H1 (cell line): ENCODE measurements around the gene FAAP100. TPM values are rescaled to one million over a fixed set of nuclear protein-coding genes. Genes with fewer than 3 reads are reported as not detected.

Experiments
- CTCF ChIA-PET: fragments of 300-600 bp; sonication (Branson Sonifier 250); formaldehyde crosslinking; loops from one replicate; lab custom pipeline; 2021; ENCODE audit not compliant: partially characterized antibody; lab: Charles Lee
- POLR2A ChIA-PET: fragments of 300-600 bp; sonication (Branson Sonifier 250); formaldehyde crosslinking; loops from one replicate; lab custom pipeline; 2021; ENCODE audit warnings: inconsistent platforms; ENCODE audit not compliant: partially characterized antibody; lab: Charles Lee
- DNase-seq, 2 experiments: peaks; one replicate each; pipeline versions ENCODE4 v3.0.0 to v3.0.0-alpha.2; 2010 to 2022; ENCODE audit warnings: low spot score in 2 of 2, low read depth in 1 of 2, mixed read lengths in 1 of 2
- FAIRE-seq: peaks from 2 replicates; lab custom pipeline; 2011; peaks lifted over from hg19 to GRCh38; lab: Jason Lieb, UNC
- H2AFZ ChIP-seq: 2 replicates; pipeline ENCODE4 v1.8.1; 2012; ENCODE audit warnings: low read length, inconsistent platforms
- H2AK5ac ChIP-seq: 2 replicates; pipeline ENCODE4 v1.6.1; 2013; ENCODE audit warnings: low read depth, low read length
- H2BK120ac ChIP-seq: replicated peaks from 2 replicates; pipeline ENCODE3; 2013; ENCODE audit warnings: low read depth, low read length, inconsistent platforms
- H2BK12ac ChIP-seq: 2 replicates; pipeline ENCODE4 v1.6.1; 2013; ENCODE audit warnings: low read depth, low read length
- H2BK15ac ChIP-seq: 2 replicates; pipeline ENCODE4 v1.6.1; 2013; ENCODE audit warnings: low read length
- H2BK20ac ChIP-seq: 2 replicates; pipeline ENCODE4 v1.6.1; 2013; ENCODE audit warnings: low read length
- H2BK5ac ChIP-seq: 2 replicates; pipeline ENCODE4 v1.6.1; 2013; ENCODE audit warnings: low read depth, low read length
- H3K14ac ChIP-seq: 2 replicates; pipeline ENCODE4 v1.6.1; 2013; ENCODE audit warnings: inconsistent platforms; ENCODE audit not compliant: insufficient read length
- H3K18ac ChIP-seq: 2 replicates; pipeline ENCODE4 v1.6.1; 2013; ENCODE audit warnings: low read length; ENCODE audit errors: extremely low read depth
- H3K23ac ChIP-seq: 2 replicates; pipeline ENCODE4 v1.6.1; 2013; ENCODE audit warnings: inconsistent platforms; ENCODE audit not compliant: insufficient read length
- H3K23me2 ChIP-seq: 2 replicates; pipeline ENCODE4 v1.6.1; 2013; ENCODE audit warnings: low read depth, low read length
- H3K27ac ChIP-seq: 2 replicates; pipeline ENCODE4 v1.6.1; 2011; ENCODE audit warnings: low read depth, low read length, inconsistent platforms
- H3K27me3 ChIP-seq, 4 experiments: replicated peaks in 1 of 4; 1 replicate in 1 of 4; 2 replicates in 3 of 4; pipeline versions ENCODE4 v1.6.1 to v1.8.1; 2011 to 2013; ENCODE audit warnings: low read length in 3 of 4, mild to moderate bottlenecking in 3 of 4, inconsistent platforms in 2 of 4, mixed read lengths in 2 of 4, moderate library complexity in 1 of 4; ENCODE audit not compliant: control insufficient read depth in 3 of 4, insufficient read depth in 3 of 4; ENCODE audit errors: extremely low read depth in 1 of 4
- H3K36me3 ChIP-seq, 4 experiments: 2 replicates each; pipeline versions ENCODE4 v1.6.1 to v1.8.1; 2011 to 2013; ENCODE audit warnings: mild to moderate bottlenecking in 4 of 4, low read length in 3 of 4, moderate library complexity in 2 of 4, control low read depth in 1 of 4, inconsistent platforms in 1 of 4; ENCODE audit not compliant: insufficient read depth in 4 of 4, control insufficient read depth in 2 of 4
- H3K4ac ChIP-seq: replicated peaks from 2 replicates; pipeline ENCODE3; 2013; ENCODE audit warnings: low read length, low read depth, mixed read lengths, inconsistent platforms; ENCODE audit not compliant: insufficient read length
- H3K4me1 ChIP-seq, 4 experiments: replicated peaks in 1 of 4; 1 replicate in 1 of 4; 2 replicates in 3 of 4; pipeline versions ENCODE4 v1.6.1 to v1.8.1; 2011 to 2013; ENCODE audit warnings: low read length in 3 of 4, inconsistent platforms in 2 of 4, mixed read lengths in 1 of 4; ENCODE audit not compliant: insufficient read depth in 4 of 4, control insufficient read depth in 3 of 4
- H3K4me2 ChIP-seq, 2 experiments: 2 replicates each; pipeline versions ENCODE4 v1.6.1 to v1.8.1; 2011 to 2013; ENCODE audit warnings: low read depth in 2 of 2, low read length in 2 of 2, control low read depth in 1 of 2, inconsistent platforms in 1 of 2, mild to moderate bottlenecking in 1 of 2; ENCODE audit not compliant: insufficient read depth in 1 of 2
- H3K4me3 ChIP-seq, 4 experiments: fragments of 200-600, 300-600 bp in 1 of 4; sonication (generic), shearing (Covaris generic), sonication (Bioruptor Twin) in 1 of 4; 2 replicates each; pipeline versions ENCODE4 v1.5.1 to v1.8.1; 2011 to 2016; ENCODE audit warnings: low read length in 4 of 4, low read depth in 3 of 4, control low read depth in 2 of 4, inconsistent platforms in 2 of 4, mild to moderate bottlenecking in 2 of 4, mixed read lengths in 1 of 4, moderate library complexity in 1 of 4; ENCODE audit not compliant: insufficient read depth in 2 of 4; ENCODE audit errors: extremely low read depth in 1 of 4
- H3K56ac ChIP-seq: replicated peaks from 2 replicates; pipeline ENCODE3; 2013; ENCODE audit warnings: low read depth, mild to moderate bottlenecking, mixed read lengths, low read length, inconsistent platforms; ENCODE audit not compliant: insufficient read length
- H3K79me1 ChIP-seq: 2 replicates; pipeline ENCODE4 v1.6.1; 2013; ENCODE audit warnings: low read depth, low read length, control low read depth
- H3K79me2 ChIP-seq, 2 experiments: 2 replicates each; pipeline versions ENCODE4 v1.6.1 to v1.8.1; 2012 to 2013; ENCODE audit warnings: low read length in 2 of 2, mild to moderate bottlenecking in 2 of 2, inconsistent platforms in 1 of 2; ENCODE audit not compliant: insufficient read depth in 2 of 2, control insufficient read depth in 1 of 2
- H3K9ac ChIP-seq, 4 experiments: replicated peaks in 1 of 4; 1 replicate in 1 of 4; 2 replicates in 3 of 4; pipeline versions ENCODE4 v1.6.1 to v1.8.1; 2011 to 2013; ENCODE audit warnings: low read depth in 3 of 4, low read length in 3 of 4, control low read depth in 2 of 4, mild to moderate bottlenecking in 2 of 4, moderate library complexity in 2 of 4, inconsistent platforms in 1 of 4; ENCODE audit errors: extremely low read depth in 1 of 4
- H3K9me3 ChIP-seq, 2 experiments: 2 replicates each; pipeline versions ENCODE4 v1.6.1 to v1.8.1; 2012 to 2013; ENCODE audit warnings: mild to moderate bottlenecking in 2 of 2, moderate library complexity in 2 of 2, control low read depth in 1 of 2, inconsistent platforms in 1 of 2, low read depth in 1 of 2, low read length in 1 of 2, mixed read lengths in 1 of 2; ENCODE audit not compliant: insufficient read depth in 2 of 2
- H4K20me1 ChIP-seq, 2 experiments: replicated peaks in 1 of 2; 2 replicates each; pipeline versions ENCODE3 to v1.8.1; 2011 to 2013; ENCODE audit warnings: inconsistent platforms in 2 of 2, low read length in 2 of 2, mild to moderate bottlenecking in 1 of 2; ENCODE audit not compliant: insufficient read depth in 2 of 2, control insufficient read depth in 1 of 2
- H4K5ac ChIP-seq: 2 replicates; pipeline ENCODE4 v1.6.1; 2013; ENCODE audit warnings: low read length, low read depth, mixed read lengths, inconsistent platforms; ENCODE audit not compliant: insufficient read length
- H4K8ac ChIP-seq: 2 replicates; pipeline ENCODE4 v1.8.0; 2013; ENCODE audit warnings: mild to moderate bottlenecking, moderate library complexity, low read length, inconsistent platforms; ENCODE audit not compliant: insufficient read depth; ENCODE audit errors: extremely low read depth
- H4K91ac ChIP-seq: replicated peaks from 2 replicates; pipeline ENCODE3; 2013; ENCODE audit warnings: low read length, mixed read lengths, inconsistent platforms; ENCODE audit not compliant: insufficient read length
- ASH2L ChIP-seq: fragments of 200-600, 300-600 bp; sonication (generic); IDR thresholded peaks from one replicate; pipeline ENCODE4 v1.7.1; 2017; ENCODE audit warnings: low read length
- ATF2 ChIP-seq: IDR thresholded peaks from 2 replicates; pipeline ENCODE4 v1.6.1; 2012; ENCODE audit warnings: low read length, inconsistent platforms
- BACH1 ChIP-seq: IDR thresholded peaks from 2 replicates; pipeline ENCODE4 v1.6.1; 2012; ENCODE audit warnings: low read length, improper control_type of control experiment
- BCL11A ChIP-seq, 2 experiments: IDR thresholded peaks; one replicate each; pipeline ENCODE4 v1.6.1; 2011; ENCODE audit warnings: low read depth in 2 of 2, low read length in 2 of 2, mild to moderate bottlenecking in 2 of 2
- CBX5 ChIP-seq: fragments of 300-800, 300-1000 bp; sonication (generic); IDR thresholded peaks from 2 replicates; pipeline ENCODE4 v1.7.1; 2016; ENCODE audit warnings: antibody characterized with exemption, low read length, low read depth
- HDAC2 ChIP-seq, 2 experiments: fragments of 300-600 bp in 1 of 2; sonication (generic) in 1 of 2; IDR thresholded peaks; 2 replicates each; pipeline ENCODE4 v1.6.1; 2011 to 2012; ENCODE audit warnings: low read depth in 2 of 2, low read length in 2 of 2, mild to moderate bottlenecking in 2 of 2, moderate library complexity in 2 of 2, borderline replicate concordance in 1 of 2, inconsistent platforms in 1 of 2
- HDAC6 ChIP-seq: IDR thresholded peaks from one replicate; pipeline ENCODE4 v1.7.1; 2012; ENCODE audit warnings: low read depth, mild to moderate bottlenecking, inconsistent platforms, low read length, moderate library complexity
- KDM4A ChIP-seq: IDR thresholded peaks from one replicate; pipeline ENCODE4 v1.7.1; 2012; ENCODE audit warnings: low read depth, mild to moderate bottlenecking, moderate library complexity, low read length, inconsistent platforms; ENCODE audit not compliant: severe bottlenecking
- TAF7 ChIP-seq: optimal IDR thresholded peaks from 2 replicates; pipeline ENCODE3; 2011; ENCODE audit warnings: low read depth, mild to moderate bottlenecking, inconsistent platforms, low read length, moderate library complexity, borderline replicate concordance
- WGBS, 2 experiments: shearing (Covaris generic) in 1 of 2; methylation state at CpG; one replicate each; pipeline versions ENCODE4 v1.1.6 to v1.1.7; 2013 to 2015; ENCODE audit warnings: low lambda C conversion rate in 2 of 2, mixed read lengths in 2 of 2, inconsistent platforms in 1 of 2, low coverage in 1 of 2, missing lambda C conversion rate in 1 of 2; ENCODE audit not compliant: insufficient replicate concordance in 2 of 2, insufficient coverage in 1 of 2, insufficient read length in 1 of 2; ENCODE audit errors: extremely low coverage in 1 of 2, missing lambda C conversion rate in 1 of 2; 5-methylcytosine and 5-hydroxymethylcytosine counted together
- polyA plus RNA-seq, 7 experiments: library from polyadenylated mRNA; depleted of rRNA in 3 of 7; stranded (reverse) in 5 of 7; unstranded in 2 of 7; fragments of >200 nt in 5 of 7; fragments of 200-250 nt in 2 of 7; gene quantifications; 1 replicate in 5 of 7; 2 replicates in 1 of 7; 4 replicates in 1 of 7; pipeline versions ENCODE4 v1.2.1 to v1.2.3, GENCODE V29; 2011 to 2013; ENCODE audit warnings: missing spikeins in 2 of 7, mixed read lengths in 2 of 7
- total RNA-seq: library from RNA; stranded (reverse); fragmentation: NEBNext Ultra II Directional; extraction: Animal tissue kit (Norgen Biotek cat#: 25700); gene quantifications from 2 replicates; pipeline ENCODE4 v1.2.1, GENCODE V29; 2021

The FAAP100 gene
- total and polyA plus RNA-seq, 2 of the 8 experiments (the other 6 are each of a cell fraction or from before 2014, with no cell fraction given) = 23.2 to 41.8 TPM

DNA sequence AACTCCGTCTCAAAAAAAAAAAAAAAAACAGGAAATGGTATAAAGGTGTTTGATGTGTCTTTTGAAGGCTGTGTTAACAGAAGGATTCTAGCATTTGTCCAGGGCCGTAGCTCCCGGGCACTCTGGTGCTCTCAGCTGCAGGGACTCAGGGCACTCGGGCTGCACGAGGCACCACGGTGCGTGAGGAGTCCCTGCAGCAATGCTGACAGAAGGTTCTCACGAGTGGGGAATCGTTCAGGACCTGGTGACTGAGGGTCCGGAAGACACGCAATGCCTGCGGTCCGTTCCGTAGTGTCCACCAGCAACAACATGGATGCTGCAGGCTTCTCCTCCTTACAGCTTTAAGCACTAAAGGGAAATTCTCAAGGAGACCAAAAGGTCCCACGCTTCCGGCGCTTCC is 12.6 kb upstream of the FAAP100 start:
- H3K27me3 ChIP-seq = no peaks in the 10 kb centered on the region
- H2AFZ ChIP-seq = no peak overlapping the region
- no peak overlapping the region for H3K4me2 ChIP-seq
- no peaks in the 10 kb centered on the region; the same call in 1 of the 2 replicates for H3K79me1 ChIP-seq
- DNase-seq (no peak), FAIRE-seq (no peak)
- no peak overlapping the region for H2BK5ac ChIP-seq
- H3K56ac ChIP-seq = no peak overlapping the region
- H4K8ac ChIP-seq = no peak overlapping the region
- H4K20me1 ChIP-seq = peaks cover 0 to 4% of the 10 kb centered on the region in 2 experiments
- no peak overlapping the region for H2AK5ac ChIP-seq
- H3K18ac ChIP-seq = no peak overlapping the region
- H3K4me3 ChIP-seq = no peak overlapping the region
- H2BK20ac ChIP-seq = no peak overlapping the region
- peaks cover 14 to 82% (median 38%) of the 10 kb centered on the region in 4 experiments; a peak in 7 of 8 replicates for H3K36me3 ChIP-seq
- ChIA-PET POLR2A (interaction anchor here (0.8 to 1.1 kb wide), 2 partner anchors 43 to 84 kb away, joined by 3 to 4 read pairs; no protein-coding TSS in a partner anchor), CTCF (interaction anchor here (0.6 to 3.2 kb wide), 5 partner anchors 8 to 51 kb away, joined by 3 to 11 read pairs (median 4); partner anchors contain the start of gene FAAP100)
- H4K5ac ChIP-seq = no peak overlapping the region
- H4K91ac ChIP-seq = no peak overlapping the region
- no peak overlapping the region for H3K4ac ChIP-seq
- H2BK15ac ChIP-seq = no peak overlapping the region
- no peak overlapping the region for H3K9ac ChIP-seq
- no peak for TF ChIP-seq HDAC6
- no peak for TF ChIP-seq ASH2L
- no peak for TF ChIP-seq CBX5
- no peak for TF ChIP-seq HDAC2 (IDR thresholded peaks at IDR 0.05; ENCODE audit: borderline replicate concordance in 1 of 2, low read depth in 2 of 2, low read length in 2 of 2)
- TF ChIP-seq KDM4A = no peak
- TF ChIP-seq ATF2 = no peak
- no peak for TF ChIP-seq BCL11A (IDR thresholded peaks at IDR 0.05; ENCODE audit: low read depth in 2 of 2, low read length in 2 of 2)
- TF ChIP-seq TAF7 = no peak
- TF ChIP-seq BACH1 = no peak
- no peaks in the 10 kb centered on the region for H3K23me2 ChIP-seq
- no peaks in the 10 kb centered on the region for H3K79me2 ChIP-seq
- no peak overlapping the region for H3K23ac ChIP-seq
- H3K27ac ChIP-seq = no peak overlapping the region
- no peaks in the 10 kb centered on the region for H3K9me3 ChIP-seq
- no peaks in the 10 kb centered on the region for H3K4me1 ChIP-seq
- no peak overlapping the region for H2BK12ac ChIP-seq
- H2BK120ac ChIP-seq = no peak overlapping the region
- H3K14ac ChIP-seq = no peak overlapping the region
- 92% methylated on average over 16 of the region's 17 CpGs; no CpG with 5 or more reads in 1 of the 2 experiments for WGBS, 2 experiments
